ENCODE data around the gene HSD17B12. TPM values are rescaled to one million over a fixed set of nuclear protein-coding genes. Genes with fewer than 3 reads are reported as not detected.

Gene HSD17B12
- total RNA-seq, 4 donors from 2014 or later: 38.8 to 52.7 (median 41.8) TPM

DNA sequence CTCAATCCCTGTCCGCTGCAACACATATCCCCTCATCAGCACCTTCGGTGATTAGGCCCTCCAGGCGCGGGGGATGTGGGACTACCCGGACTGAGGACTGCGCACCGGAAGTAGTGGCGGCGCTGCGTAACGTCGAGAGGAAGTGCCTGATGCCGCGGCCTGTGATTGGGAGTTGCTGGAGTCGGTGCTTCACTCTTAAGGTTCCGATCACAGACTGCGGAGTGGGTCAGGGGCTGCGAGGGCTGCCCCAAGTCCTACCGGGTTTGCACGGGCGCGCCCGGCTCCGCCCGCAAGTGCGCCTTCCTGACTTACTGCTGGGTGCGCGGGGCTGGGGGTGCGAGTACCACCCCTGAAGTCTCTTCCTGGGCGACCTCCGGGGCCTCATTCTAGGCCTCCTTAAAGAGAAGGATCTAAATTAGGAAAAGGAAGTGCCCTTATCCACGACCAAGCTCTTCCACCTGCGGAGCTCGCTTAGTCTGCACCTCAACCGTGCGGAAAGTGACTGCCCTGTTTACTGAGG, 200.2 kb downstream of the HSD17B12 start, which contains the start of gene ALKBH3:
Gene ALKBH3, plus strand, starts transcription at position 192 of the 520 bp plus-strand sequence. CDS start 1,822 bp downstream, outside the sequence.
- no peaks in the 10 kb centered on the region for H3K9me3 ChIP-seq
- peak within 1 kb of the TSS; percentile 75 to 97 (median 84) for H3K4me3 ChIP-seq
- H3K4me1 ChIP-seq: peaks cover 20 to 23% (median 22%) of the 10 kb centered on the region in 4 donors
- TF ChIP-seq, protein P1, sequence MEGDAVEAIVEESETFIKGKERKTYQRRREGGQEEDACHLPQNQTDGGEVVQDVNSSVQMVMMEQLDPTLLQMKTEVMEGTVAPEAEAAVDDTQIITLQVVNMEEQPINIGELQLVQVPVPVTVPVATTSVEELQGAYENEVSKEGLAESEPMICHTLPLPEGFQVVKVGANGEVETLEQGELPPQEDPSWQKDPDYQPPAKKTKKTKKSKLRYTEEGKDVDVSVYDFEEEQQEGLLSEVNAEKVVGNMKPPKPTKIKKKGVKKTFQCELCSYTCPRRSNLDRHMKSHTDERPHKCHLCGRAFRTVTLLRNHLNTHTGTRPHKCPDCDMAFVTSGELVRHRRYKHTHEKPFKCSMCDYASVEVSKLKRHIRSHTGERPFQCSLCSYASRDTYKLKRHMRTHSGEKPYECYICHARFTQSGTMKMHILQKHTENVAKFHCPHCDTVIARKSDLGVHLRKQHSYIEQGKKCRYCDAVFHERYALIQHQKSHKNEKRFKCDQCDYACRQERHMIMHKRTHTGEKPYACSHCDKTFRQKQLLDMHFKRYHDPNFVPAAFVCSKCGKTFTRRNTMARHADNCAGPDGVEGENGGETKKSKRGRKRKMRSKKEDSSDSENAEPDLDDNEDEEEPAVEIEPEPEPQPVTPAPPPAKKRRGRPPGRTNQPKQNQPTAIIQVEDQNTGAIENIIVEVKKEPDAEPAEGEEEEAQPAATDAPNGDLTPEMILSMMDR (IDR thresholded peaks at IDR 0.05): no peak
- TF ChIP-seq POLR2AphosphoS5 (IDR thresholded peaks at IDR 0.05): peak; percentile 72 to 91
- H3K27me3 ChIP-seq: peaks cover 0 to 18% (median 2%) of the 10 kb centered on the region in 4 donors
- H3K36me3 ChIP-seq: peaks cover 13 to 34% (median 30%) of the 10 kb centered on the region in 4 donors
- H3K27ac ChIP-seq (replicated peaks in 1 of 4): peak within 1 kb of the TSS; percentile 70 to 81 (median 78)
- peak; percentile 98 for DNase-seq (ENCODE audit: extremely low spot score)
- 1% methylated on average over 12 of the region's 36 CpGs for WGBS
- intact Hi-C loops (cut with DNase I): no loop called here

DNA sequence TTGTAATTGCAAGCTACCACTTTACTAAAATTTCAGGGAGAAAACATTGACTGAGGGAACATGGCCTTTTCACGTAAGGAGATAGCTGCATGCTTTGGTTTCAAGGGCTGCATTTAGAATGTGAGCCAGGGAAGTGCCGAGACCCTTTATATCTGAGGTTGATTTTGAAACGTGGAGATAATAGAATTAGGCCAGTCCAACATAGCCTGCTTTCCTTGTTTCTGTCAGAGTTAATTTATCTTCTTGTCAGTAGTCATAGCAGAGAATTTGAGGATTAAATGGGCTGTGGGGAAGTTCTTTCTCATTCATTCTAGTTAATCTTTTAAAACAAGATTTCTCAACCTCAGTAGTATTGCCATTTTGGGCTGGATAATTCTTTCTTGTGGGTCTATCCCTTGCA, 212.3 kb downstream of the HSD17B12 start:
- Histone ChIP-seq H3K27ac (replicated peaks in 1 of 4) (no peak overlapping the region), H3K9me3 (no peaks in the 10 kb centered on the region), H3K4me1 (no peaks in the 10 kb centered on the region), H3K4me3 (no peak overlapping the region), H3K36me3 (peaks cover 46 to 96% (median 75%) of the 10 kb centered on the region in 4 donors), H3K27me3 (no peaks in the 10 kb centered on the region)
- 54% methylated on average over 3 of the region's 3 CpGs for WGBS
- no peak for TF ChIP-seq EP300 (IDR thresholded peaks at IDR 0.05)
- no peak for DNase-seq (ENCODE audit: extremely low spot score)
- intact Hi-C loops (cut with DNase I): no loop called here

DNA sequence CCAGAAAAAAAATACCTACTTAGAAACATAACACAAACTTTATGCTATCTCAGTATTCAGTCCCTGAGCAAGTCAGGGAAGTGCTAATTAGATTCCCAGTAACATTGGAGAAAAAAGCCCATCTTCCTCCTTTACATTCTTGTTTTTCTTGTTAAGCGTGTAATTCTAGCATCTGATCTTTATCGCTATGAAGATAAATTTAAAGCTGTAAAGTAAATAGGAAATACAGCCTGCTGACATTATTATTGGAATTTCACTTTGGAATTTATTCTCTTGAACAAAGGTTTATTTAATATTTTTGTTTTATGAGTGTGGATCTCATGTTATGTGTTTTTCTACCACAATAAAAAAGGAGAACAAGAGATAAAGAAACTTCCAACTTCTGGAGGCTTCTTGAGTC, 214.0 kb downstream of the HSD17B12 start:
- H3K27me3 ChIP-seq: no peaks in the 10 kb centered on the region
- intact Hi-C loops (cut with DNase I): no loop called here
- H3K4me3 ChIP-seq: no peak overlapping the region
- 92% methylated on average over 2 of the region's 2 CpGs for WGBS
- H3K4me1 ChIP-seq: no peaks in the 10 kb centered on the region
- peaks cover 47 to 99% (median 80%) of the 10 kb centered on the region in 4 donors for H3K36me3 ChIP-seq
- no peak for DNase-seq (ENCODE audit: extremely low spot score)
- H3K27ac ChIP-seq (replicated peaks in 1 of 4): no peak overlapping the region
- TF ChIP-seq, protein P1 (IDR thresholded peaks at IDR 0.05): no peak
- no peak for TF ChIP-seq POLR2A (IDR thresholded peaks at IDR 0.05; ENCODE audit: low read depth)
- TF ChIP-seq POLR2AphosphoS5 (IDR thresholded peaks at IDR 0.05): no peak
- TF ChIP-seq EP300 (IDR thresholded peaks at IDR 0.05): no peak
- H3K9me3 ChIP-seq: no peaks in the 10 kb centered on the region

DNA sequence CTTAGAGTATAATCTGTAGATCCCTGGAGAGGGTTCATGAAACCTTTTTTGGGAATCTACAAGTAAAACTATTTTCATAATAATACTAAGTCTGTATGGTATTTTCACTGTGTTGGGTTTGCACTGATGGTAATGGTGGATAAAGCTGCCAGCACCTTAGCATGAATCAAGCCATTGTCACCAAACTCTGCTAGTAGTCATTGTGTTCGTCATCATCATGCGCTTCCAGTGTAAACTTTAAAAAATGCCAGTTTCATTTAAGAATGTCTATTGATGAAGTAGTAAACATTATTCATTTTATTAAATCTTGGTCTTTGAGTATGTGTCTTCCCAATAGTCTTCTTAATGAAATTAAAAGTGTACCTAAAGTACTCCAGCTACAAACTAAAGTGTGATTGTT, 215.1 kb downstream of the HSD17B12 start:
- DNase-seq (ENCODE audit: extremely low spot score): no peak
- WGBS: 88% methylated on average over 2 of the region's 2 CpGs
- Histone ChIP-seq H3K4me3 (no peak overlapping the region), H3K4me1 (no peaks in the 10 kb centered on the region), H3K27ac (replicated peaks in 1 of 4) (no peak overlapping the region), H3K9me3 (no peaks in the 10 kb centered on the region), H3K27me3 (no peaks in the 10 kb centered on the region), H3K36me3 (peaks cover 49 to 91% (median 74%) of the 10 kb centered on the region in 4 donors)
- TF ChIP-seq, protein P1 (IDR thresholded peaks at IDR 0.05): no peak
- TF ChIP-seq POLR2AphosphoS5 (IDR thresholded peaks at IDR 0.05): no peak
- no peak for TF ChIP-seq POLR2A (IDR thresholded peaks at IDR 0.05; ENCODE audit: low read depth)
- TF ChIP-seq EP300 (IDR thresholded peaks at IDR 0.05): no peak
- intact Hi-C loops (cut with DNase I): no loop called here

DNA sequence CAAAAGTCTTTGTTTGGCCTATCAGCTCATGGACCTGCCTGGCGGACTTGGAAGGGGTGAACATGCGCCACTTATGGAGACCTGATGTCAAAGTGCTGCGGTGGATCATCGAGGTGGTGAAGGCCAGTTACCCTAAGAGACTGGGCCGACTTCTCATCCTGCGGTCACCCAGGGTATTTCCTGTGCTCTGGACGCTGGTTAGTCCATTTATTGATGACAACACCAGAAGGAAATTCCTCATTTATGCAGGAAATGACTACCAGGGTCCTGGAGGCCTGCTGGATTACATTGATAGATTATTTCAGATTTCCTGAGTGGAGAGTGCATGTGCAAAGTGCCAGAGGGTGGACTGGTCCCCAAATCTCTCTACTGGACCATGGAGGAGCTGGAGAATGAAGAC, 218.0 kb downstream of the HSD17B12 start:
- Histone ChIP-seq H3K27ac (replicated peaks in 1 of 4) (no peak overlapping the region), H3K4me3 (no peak overlapping the region), H3K27me3 (no peaks in the 10 kb centered on the region), H3K36me3 (peaks cover 41 to 89% (median 73%) of the 10 kb centered on the region in 4 donors), H3K4me1 (no peaks in the 10 kb centered on the region), H3K9me3 (no peaks in the 10 kb centered on the region)
- no peak for DNase-seq (ENCODE audit: extremely low spot score)
- WGBS: 87% methylated on average over 7 of the region's 7 CpGs
- TF ChIP-seq, protein P1 (IDR thresholded peaks at IDR 0.05): no peak
- no peak for TF ChIP-seq EP300 (IDR thresholded peaks at IDR 0.05)
- no peak for TF ChIP-seq POLR2AphosphoS5 (IDR thresholded peaks at IDR 0.05)
- no peak for TF ChIP-seq POLR2A (IDR thresholded peaks at IDR 0.05; ENCODE audit: low read depth)
- intact Hi-C loops (cut with DNase I): no loop called here
